GM21526 (cell line): ENCODE measurements around the gene SYK.

ENCODE experiments used
- ATAC-seq: cut with Tn5 transposase; IDR thresholded peaks from one replicate; pipeline ENCODE4 v1.9.1; 2021; ENCODE audit warnings: moderate library complexity; ENCODE audit not compliant: unreplicated experiment, low FRiP score

SYK gene

DNA sequence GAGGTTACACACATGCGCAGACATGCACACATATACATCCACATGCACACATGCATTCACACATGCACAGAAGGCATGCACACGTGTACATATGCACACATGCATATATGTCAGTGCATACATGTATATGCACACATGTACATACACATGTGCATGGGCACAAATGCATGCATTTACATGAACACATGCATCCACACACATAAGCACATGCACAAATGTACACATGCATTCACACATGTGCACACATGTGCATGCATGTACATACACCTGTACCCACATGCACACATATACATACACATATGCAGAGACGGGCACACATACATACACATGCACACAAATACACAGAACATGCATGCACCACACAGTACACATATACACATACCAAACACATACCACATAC, 97.7 kb downstream of the SYK start:
- no peak for ATAC-seq

- no peak for ATAC-seq
These were observed 98.5 kb downstream of the SYK start for GRCh38 chr9:90900130-90900529.

GRCh38 chr9:90901933-90902332, 100.3 kb downstream of the SYK start:
- ATAC-seq: no peak

DNA sequence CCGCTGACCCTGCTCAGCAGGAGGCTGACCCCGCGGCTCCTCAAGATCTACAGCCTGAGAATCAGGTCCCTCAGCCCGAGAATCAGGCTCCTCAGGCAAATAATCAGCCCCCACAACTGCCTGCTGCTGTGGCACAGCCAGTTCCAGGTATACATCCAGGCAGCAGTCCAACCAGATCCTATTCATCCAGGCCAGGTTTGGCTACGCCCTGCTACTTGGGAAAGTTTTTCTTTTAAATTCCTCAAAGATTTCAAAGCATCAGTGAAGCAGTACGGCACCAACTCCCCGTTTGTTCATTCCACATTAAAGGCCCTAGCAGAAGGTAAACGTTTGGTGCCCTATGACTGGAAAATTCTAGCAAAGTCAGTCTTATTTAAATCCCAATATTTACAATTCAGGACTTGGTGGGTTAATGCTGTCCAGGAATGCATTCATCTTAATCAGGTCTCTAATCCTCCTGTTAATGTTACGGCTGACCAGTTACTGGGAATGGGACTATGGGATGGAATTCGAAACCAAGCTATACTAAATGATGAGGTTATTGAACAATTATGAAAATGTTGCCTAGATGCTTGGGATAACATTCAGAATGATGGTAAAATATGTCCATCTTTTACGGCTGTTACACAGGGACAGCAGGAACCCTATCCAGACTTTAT, 102.3 kb downstream of the SYK start:
- no peak for ATAC-seq

GRCh38 chr9:90904706-90905478, 103.3 kb downstream of the SYK start:
- no peak for ATAC-seq

- ATAC-seq: no peak
These were observed 104.2 kb downstream of the SYK start for GRCh38 chr9:90905822-90906221.

DNA sequence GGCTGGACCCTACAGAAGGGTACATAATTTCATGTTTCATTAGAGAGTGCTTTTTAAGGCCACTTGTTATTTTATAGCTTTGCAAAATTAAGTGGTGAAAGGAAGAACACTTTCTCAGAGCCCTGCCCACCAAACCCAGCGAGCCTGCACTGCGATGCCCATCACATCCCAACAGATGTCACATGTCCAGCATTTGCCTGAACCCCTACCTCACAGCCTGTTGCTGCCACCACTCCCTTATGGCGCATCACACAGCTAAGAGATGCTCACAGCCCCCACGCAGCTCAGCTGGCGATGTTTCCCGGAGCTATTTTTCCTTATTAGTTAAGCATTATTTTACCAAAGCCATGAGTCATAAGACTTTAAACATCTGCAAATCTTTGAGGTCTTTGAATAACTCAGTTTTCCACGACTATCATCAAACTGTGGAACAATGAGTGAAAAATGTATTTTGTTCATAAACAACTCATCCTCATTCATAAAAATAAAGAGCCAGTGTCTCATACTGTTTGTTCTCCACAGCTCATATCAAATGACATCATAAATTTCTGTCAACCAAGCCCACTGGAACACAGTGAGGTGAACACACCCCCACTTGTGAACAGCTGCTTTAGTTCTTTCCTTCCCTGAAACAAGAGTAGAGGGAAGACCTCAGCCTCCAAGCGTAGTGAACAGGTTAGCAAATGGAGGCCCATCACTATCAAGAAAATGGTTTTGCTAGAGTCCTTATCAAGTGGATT, 104.9 kb downstream of the SYK start:
- ATAC-seq: no peak

GRCh38 chr9:90907056-90907445, 105.4 kb downstream of the SYK start:
- ATAC-seq: no peak

- ATAC-seq: no peak
These were observed 106.2 kb downstream of the SYK start for GRCh38 chr9:90907790-90908189.

DNA sequence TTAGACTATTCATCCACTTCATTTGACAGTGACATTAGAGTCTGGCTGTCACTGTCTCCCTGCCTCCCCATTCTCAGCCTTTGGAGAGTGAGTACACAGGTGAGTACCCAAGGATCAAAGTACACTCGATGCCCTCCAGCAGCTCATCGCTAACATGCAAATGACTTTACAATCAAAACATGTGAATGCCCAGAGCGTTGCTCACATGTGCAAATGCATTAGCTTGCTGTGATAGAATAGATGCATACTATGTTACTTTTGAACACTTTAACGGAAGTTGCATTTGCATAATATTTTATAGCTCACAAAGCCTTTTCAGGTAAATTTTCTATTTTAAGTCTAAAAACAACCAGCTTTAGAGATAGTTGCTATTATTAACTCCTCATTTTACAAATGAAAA, 107.6 kb downstream of the SYK start:
- no peak for ATAC-seq

DNA sequence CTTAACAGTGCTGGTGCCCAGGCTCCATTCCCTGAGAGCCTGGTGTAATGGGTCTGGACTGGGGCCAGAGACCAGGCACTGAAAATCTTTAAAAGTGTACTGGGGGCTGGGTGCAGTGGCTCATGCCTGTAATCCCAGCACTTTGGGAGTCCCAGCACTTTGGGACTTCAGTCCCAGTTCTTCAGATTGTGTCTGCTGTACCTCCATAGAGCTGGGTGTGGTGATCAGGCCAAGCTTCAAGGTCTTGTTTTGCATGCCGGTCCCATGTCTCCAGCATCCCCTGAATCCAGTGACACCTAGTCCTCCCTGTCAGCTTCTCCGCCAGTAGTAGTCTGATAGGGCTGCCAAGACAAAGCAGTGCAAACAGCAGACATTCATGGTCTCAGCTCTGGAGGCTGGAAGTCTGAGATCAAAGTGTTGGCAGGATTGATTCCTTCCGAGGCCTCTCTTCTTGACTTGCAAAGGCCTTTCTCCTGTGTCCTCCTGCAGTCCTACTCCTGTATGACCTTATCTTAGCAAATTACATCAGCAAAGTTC, 108.2 kb downstream of the SYK start:
- no peak for ATAC-seq

- ATAC-seq: no peak
These were observed 112.6 kb downstream of the SYK start for GRCh38 chr9:90914196-90914595.

GRCh38 chr9:90914868-90915483, 113.4 kb downstream of the SYK start:
- peak; percentile 78 for ATAC-seq

DNA sequence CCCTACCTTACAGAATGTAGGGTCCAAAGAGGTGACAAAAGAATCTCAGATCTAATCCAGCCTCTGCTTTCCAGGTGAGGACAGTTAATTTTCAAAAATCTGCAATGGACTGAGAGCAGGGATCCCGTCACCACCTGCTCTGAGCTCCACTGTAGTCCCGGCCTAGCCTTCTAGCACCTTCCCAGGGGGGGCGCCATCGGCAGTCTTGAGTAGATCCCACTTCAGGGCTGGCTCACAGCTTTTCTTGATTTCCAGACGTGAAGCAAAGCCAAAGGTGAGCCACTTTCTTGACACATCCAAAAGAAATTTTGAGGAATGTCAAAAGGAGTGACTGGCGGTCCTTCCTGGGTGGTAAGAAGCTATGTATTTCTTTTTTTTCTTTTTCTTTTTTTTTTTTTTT, 114.1 kb downstream of the SYK start:
- no peak for ATAC-seq

DNA sequence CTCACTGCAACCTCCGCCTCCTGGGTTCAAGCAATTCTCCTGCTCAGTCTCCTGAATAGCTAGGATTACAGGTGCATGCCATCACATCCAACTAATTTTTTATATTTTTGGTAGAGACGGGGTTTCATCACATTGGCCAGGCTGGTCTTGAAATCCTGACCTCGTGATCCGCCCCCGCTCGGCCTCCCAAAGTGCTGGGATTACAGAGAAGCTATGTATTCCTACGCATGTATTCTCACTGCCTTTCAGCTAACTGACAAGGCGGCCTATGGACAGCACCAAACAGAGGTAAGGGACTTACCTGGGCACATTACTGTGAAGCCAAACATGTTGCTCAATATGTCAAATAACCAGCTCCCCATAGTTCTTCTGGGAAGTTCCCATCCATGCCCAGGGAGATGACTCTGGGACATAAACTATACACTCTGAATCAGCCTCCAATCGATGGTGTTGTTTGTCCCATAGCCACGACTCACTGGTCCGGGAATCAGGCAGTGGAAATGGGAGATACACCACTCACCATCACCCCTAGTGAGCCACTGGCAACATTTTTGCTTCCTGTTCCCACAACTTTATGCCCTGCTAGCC, 114.6 kb downstream of the SYK start:
- no peak for ATAC-seq

DNA sequence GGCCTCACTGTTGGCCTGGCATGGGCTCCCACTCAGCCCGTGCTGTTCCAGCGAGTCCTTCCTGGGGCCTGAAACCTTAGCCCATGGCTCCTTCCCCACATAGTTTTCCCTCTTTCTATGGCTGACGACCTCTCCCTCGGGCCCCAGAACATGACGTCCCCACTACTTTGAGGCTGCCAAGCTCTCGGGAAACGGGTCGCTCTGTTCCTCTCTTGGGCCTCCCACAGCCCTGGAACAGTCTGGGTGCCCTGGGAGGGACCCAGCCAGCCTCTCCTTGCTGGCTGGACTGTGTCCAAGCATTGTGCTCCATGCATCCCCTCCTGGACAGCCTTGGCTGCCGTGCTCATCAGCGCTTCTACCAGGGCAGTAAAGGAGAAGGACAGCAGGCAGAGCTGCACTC, 118.3 kb downstream of the SYK start:
- no peak for ATAC-seq

DNA sequence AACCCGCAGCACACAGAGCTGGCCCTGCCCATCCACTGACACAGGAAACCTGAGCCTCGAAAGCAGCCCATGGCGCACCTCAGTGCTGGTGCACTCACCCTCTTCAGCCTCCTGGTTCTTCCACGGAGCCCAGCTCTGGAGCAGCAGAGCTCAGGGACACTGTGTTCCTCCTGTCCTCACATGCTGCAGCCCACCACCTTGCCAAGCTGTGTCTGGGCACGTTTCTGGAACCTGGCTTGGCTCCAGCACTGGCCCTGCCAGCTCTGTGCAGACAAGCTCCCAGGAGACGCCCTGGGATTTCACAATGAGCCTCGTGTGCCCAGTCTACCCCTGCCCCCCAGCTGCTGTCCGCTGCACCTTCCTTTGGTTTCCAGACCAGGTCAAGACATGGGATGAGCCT, 119.5 kb downstream of the SYK start:
- no peak for ATAC-seq

- ATAC-seq: no peak
These were observed 120.3 kb downstream of the SYK start for GRCh38 chr9:90921969-90922368.

GRCh38 chr9:90925581-90926257, 124.1 kb downstream of the SYK start:
- no peak for ATAC-seq

- ATAC-seq: no peak
These were observed 125.3 kb downstream of the SYK start for GRCh38 chr9:90926936-90927335.
